ENCODE results near the gene PAX6.

PAX6 gene

GRCh38 chr11:31772412-31772811, 38.7 kb downstream of the PAX6 start:
- Histone ChIP-seq H3K9me3 (ENCODE audit: control insufficient read depth, insufficient read depth, low read depth, low read length) (no peaks in the 10 kb centered on the region), H3K4me1 (ENCODE audit: control insufficient read depth, insufficient read depth, low read length) (0 out of 2 replicates have a peak, but pooled peaks cover 6% of the 10 kb centered on the region), H3K36me3 (ENCODE audit: control insufficient read depth, insufficient read depth, low read length) (no peaks in the 10 kb centered on the region), H3K9ac (ENCODE audit: low read length) (no peak overlapping the region), H3K4me3 (ENCODE audit: low read depth, low read length) (no peak overlapping the region), H3K27me3 (ENCODE audit: control insufficient read depth, insufficient read depth, low read length) (no peaks in the 10 kb centered on the region), H3K27ac (ENCODE audit: low read depth, low read length) (no peak overlapping the region)

GRCh38 chr11:31770011-31770700, 41.0 kb downstream of the PAX6 start:
- no peak overlapping the region for H3K27ac ChIP-seq (ENCODE audit: low read depth, low read length)
- no peaks in the 10 kb centered on the region for H3K36me3 ChIP-seq (ENCODE audit: control insufficient read depth, insufficient read depth, low read length)
- no peak overlapping the region for H3K4me3 ChIP-seq (ENCODE audit: low read depth, low read length)
- H3K9ac ChIP-seq (ENCODE audit: low read length) = no peak overlapping the region
- H3K4me1 ChIP-seq (ENCODE audit: control insufficient read depth, insufficient read depth, low read length) = 0 out of 2 replicates have a peak, but pooled peaks cover 6% of the 10 kb centered on the region
- H3K27me3 ChIP-seq (ENCODE audit: control insufficient read depth, insufficient read depth, low read length) = no peaks in the 10 kb centered on the region
- no peaks in the 10 kb centered on the region for H3K9me3 ChIP-seq (ENCODE audit: control insufficient read depth, insufficient read depth, low read depth, low read length)

- H3K4me1 ChIP-seq (ENCODE audit: control insufficient read depth, insufficient read depth, low read length) = 0 out of 2 replicates have a peak, but pooled peaks cover 6% of the 10 kb centered on the region
- no peak overlapping the region for H3K9ac ChIP-seq (ENCODE audit: low read length)
- H3K27me3 ChIP-seq (ENCODE audit: control insufficient read depth, insufficient read depth, low read length) = no peaks in the 10 kb centered on the region
- no peak overlapping the region for H3K27ac ChIP-seq (ENCODE audit: low read depth, low read length)
- H3K36me3 ChIP-seq (ENCODE audit: control insufficient read depth, insufficient read depth, low read length) = no peaks in the 10 kb centered on the region
- H3K9me3 ChIP-seq (ENCODE audit: control insufficient read depth, insufficient read depth, low read depth, low read length) = no peaks in the 10 kb centered on the region
- no peak overlapping the region for H3K4me3 ChIP-seq (ENCODE audit: low read depth, low read length)
Measured at GRCh38 chr11:31768749-31769640, 42.1 kb downstream of the PAX6 start.

GRCh38 chr11:31767685-31768084, 43.4 kb downstream of the PAX6 start:
- H3K27ac ChIP-seq (ENCODE audit: low read depth, low read length) = no peak overlapping the region
- no peaks in the 10 kb centered on the region for H3K36me3 ChIP-seq (ENCODE audit: control insufficient read depth, insufficient read depth, low read length)
- no peak overlapping the region for H3K4me3 ChIP-seq (ENCODE audit: low read depth, low read length)
- H3K9ac ChIP-seq (ENCODE audit: low read length) = no peak overlapping the region
- H3K9me3 ChIP-seq (ENCODE audit: control insufficient read depth, insufficient read depth, low read depth, low read length) = no peaks in the 10 kb centered on the region
- H3K4me1 ChIP-seq (ENCODE audit: control insufficient read depth, insufficient read depth, low read length) = 0 out of 2 replicates have a peak, but pooled peaks cover 6% of the 10 kb centered on the region
- no peaks in the 10 kb centered on the region for H3K27me3 ChIP-seq (ENCODE audit: control insufficient read depth, insufficient read depth, low read length)

- no peak overlapping the region for H3K27ac ChIP-seq (ENCODE audit: low read depth, low read length)
- no peak overlapping the region for H3K9ac ChIP-seq (ENCODE audit: low read length)
- H3K27me3 ChIP-seq (ENCODE audit: control insufficient read depth, insufficient read depth, low read length) = no peaks in the 10 kb centered on the region
- H3K36me3 ChIP-seq (ENCODE audit: control insufficient read depth, insufficient read depth, low read length) = no peaks in the 10 kb centered on the region
- H3K4me1 ChIP-seq (ENCODE audit: control insufficient read depth, insufficient read depth, low read length) = 0 out of 2 replicates have a peak, but pooled peaks cover 6% of the 10 kb centered on the region
- H3K9me3 ChIP-seq (ENCODE audit: control insufficient read depth, insufficient read depth, low read depth, low read length) = no peaks in the 10 kb centered on the region
- no peak overlapping the region for H3K4me3 ChIP-seq (ENCODE audit: low read depth, low read length)
Measured at GRCh38 chr11:31767066-31767465, 44.1 kb downstream of the PAX6 start.

DNA sequence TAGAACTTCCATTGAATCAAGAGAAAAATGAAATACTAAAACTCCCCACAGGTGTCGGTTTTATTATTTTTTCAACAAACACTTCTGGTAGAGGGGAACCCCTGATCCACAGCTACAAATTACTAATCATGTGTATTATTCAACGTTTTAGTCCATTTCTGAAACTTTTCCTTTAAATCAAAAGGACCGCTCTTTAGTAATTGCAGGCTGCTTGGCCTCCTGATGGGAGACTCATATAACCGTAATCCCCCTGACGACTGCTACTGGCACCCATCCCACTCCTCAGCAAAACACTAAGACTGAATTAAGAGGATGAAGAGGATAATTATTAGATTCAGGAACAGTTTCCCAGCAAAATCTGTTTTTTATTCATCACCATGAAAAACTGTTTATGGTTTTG, 46.4 kb downstream of the PAX6 start:
- H3K9me3 ChIP-seq (ENCODE audit: control insufficient read depth, insufficient read depth, low read depth, low read length) = no peaks in the 10 kb centered on the region
- no peak overlapping the region for H3K4me3 ChIP-seq (ENCODE audit: low read depth, low read length)
- H3K9ac ChIP-seq (ENCODE audit: low read length) = no peak overlapping the region
- H3K4me1 ChIP-seq (ENCODE audit: control insufficient read depth, insufficient read depth, low read length) = 0 out of 2 replicates have a peak, but pooled peaks cover 6% of the 10 kb centered on the region
- no peaks in the 10 kb centered on the region for H3K36me3 ChIP-seq (ENCODE audit: control insufficient read depth, insufficient read depth, low read length)
- H3K27ac ChIP-seq (ENCODE audit: low read depth, low read length) = no peak overlapping the region
- no peaks in the 10 kb centered on the region for H3K27me3 ChIP-seq (ENCODE audit: control insufficient read depth, insufficient read depth, low read length)

GRCh38 chr11:31764261-31764660, 46.9 kb downstream of the PAX6 start:
- Histone ChIP-seq H3K27ac (ENCODE audit: low read depth, low read length) (no peak overlapping the region), H3K4me3 (ENCODE audit: low read depth, low read length) (no peak overlapping the region), H3K27me3 (ENCODE audit: control insufficient read depth, insufficient read depth, low read length) (no peaks in the 10 kb centered on the region), H3K4me1 (ENCODE audit: control insufficient read depth, insufficient read depth, low read length) (0 out of 2 replicates have a peak, but pooled peaks cover 6% of the 10 kb centered on the region), H3K9me3 (ENCODE audit: control insufficient read depth, insufficient read depth, low read depth, low read length) (no peaks in the 10 kb centered on the region), H3K36me3 (ENCODE audit: control insufficient read depth, insufficient read depth, low read length) (no peaks in the 10 kb centered on the region), H3K9ac (ENCODE audit: low read length) (no peak overlapping the region)

DNA sequence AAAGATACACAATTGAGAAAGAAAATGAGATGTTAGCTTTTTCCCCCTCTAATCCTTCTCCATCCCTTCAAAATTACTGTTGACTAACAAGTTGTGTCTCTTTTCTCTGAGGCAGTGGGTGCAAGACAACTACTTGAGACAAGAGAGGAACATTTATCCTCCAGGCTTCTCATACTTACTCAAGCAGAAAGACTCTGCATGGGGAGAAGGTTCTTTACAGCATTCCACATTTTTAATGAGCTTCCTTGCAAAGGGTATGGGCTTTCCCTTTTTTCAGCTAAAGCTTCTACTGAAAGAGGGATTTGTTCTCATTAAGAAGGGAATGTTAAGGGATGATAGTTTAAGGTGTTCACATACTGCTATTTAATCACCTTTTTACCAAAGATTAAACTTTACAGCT, 47.8 kb downstream of the PAX6 start:
- Histone ChIP-seq H3K9me3 (ENCODE audit: control insufficient read depth, insufficient read depth, low read depth, low read length) (no peaks in the 10 kb centered on the region), H3K27me3 (ENCODE audit: control insufficient read depth, insufficient read depth, low read length) (no peaks in the 10 kb centered on the region), H3K27ac (ENCODE audit: low read depth, low read length) (no peak overlapping the region), H3K4me3 (ENCODE audit: low read depth, low read length) (no peak overlapping the region), H3K4me1 (ENCODE audit: control insufficient read depth, insufficient read depth, low read length) (no peaks in the 10 kb centered on the region), H3K9ac (ENCODE audit: low read length) (no peak overlapping the region), H3K36me3 (ENCODE audit: control insufficient read depth, insufficient read depth, low read length) (no peaks in the 10 kb centered on the region)

DNA sequence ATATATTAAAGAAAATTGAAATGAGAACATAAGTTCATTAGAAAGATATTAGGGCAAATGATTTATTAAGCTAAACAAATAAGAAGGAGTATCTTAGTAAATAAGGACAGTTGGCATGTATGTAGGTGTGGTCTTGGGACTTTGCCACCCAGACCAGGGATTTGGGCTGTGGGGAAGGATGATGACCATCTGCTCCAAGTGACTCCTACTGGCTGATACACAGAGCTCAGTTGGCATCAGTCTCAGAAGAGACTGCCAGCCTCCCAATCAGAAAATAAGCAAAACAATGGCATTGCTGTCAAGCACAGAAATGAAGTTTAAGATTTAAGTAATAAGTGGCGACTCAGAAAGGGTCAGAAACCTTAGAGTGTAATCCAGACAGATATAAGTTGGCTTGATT, 49.5 kb downstream of the PAX6 start:
- Histone ChIP-seq H3K4me1 (ENCODE audit: control insufficient read depth, insufficient read depth, low read length) (no peaks in the 10 kb centered on the region), H3K36me3 (ENCODE audit: control insufficient read depth, insufficient read depth, low read length) (no peaks in the 10 kb centered on the region), H3K4me3 (ENCODE audit: low read depth, low read length) (no peak overlapping the region), H3K27me3 (ENCODE audit: control insufficient read depth, insufficient read depth, low read length) (no peaks in the 10 kb centered on the region), H3K9ac (ENCODE audit: low read length) (no peak overlapping the region), H3K27ac (ENCODE audit: low read depth, low read length) (no peak overlapping the region), H3K9me3 (ENCODE audit: control insufficient read depth, insufficient read depth, low read depth, low read length) (no peaks in the 10 kb centered on the region)

DNA sequence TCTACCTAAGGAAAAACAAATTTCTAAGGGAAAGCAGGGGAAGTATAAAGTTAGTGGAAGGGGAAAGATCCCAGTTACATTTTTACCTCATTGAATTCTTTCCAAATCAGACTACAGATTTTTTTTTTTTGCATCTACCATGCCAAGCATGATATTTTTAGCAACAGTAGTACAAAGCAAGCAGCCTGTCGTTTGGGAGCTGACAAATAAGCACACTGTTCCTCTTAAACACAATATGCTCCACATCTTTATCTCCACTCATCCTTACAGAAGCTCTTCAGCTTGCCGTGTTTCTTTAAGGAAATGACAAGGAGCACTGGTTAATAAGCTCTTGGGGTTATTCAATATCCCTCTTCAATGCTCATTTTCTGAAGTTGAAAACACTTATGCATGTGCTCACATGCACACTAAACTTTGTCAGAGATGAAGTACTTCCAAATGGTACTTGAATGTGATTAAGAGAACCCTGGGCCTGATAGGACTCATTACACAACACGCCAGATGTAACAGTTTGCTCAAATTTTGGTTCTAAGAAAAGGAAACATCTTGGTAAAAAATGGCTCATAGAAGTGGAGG, 53.8 kb downstream of the PAX6 start:
- Histone ChIP-seq H3K9me3 (ENCODE audit: control insufficient read depth, insufficient read depth, low read depth, low read length) (no peaks in the 10 kb centered on the region), H3K27me3 (ENCODE audit: control insufficient read depth, insufficient read depth, low read length) (no peaks in the 10 kb centered on the region), H3K36me3 (ENCODE audit: control insufficient read depth, insufficient read depth, low read length) (no peaks in the 10 kb centered on the region), H3K4me1 (ENCODE audit: control insufficient read depth, insufficient read depth, low read length) (no peaks in the 10 kb centered on the region), H3K9ac (ENCODE audit: low read length) (no peak overlapping the region), H3K4me3 (ENCODE audit: low read depth, low read length) (no peak overlapping the region), H3K27ac (ENCODE audit: low read depth, low read length) (no peak overlapping the region)

GRCh38 chr11:31747581-31747980, 63.5 kb downstream of the PAX6 start:
- no peak overlapping the region for H3K27ac ChIP-seq (ENCODE audit: low read depth, low read length)
- H3K36me3 ChIP-seq (ENCODE audit: control insufficient read depth, insufficient read depth, low read length) = no peaks in the 10 kb centered on the region
- no peaks in the 10 kb centered on the region for H3K9me3 ChIP-seq (ENCODE audit: control insufficient read depth, insufficient read depth, low read depth, low read length)
- no peaks in the 10 kb centered on the region for H3K4me1 ChIP-seq (ENCODE audit: control insufficient read depth, insufficient read depth, low read length)
- H3K27me3 ChIP-seq (ENCODE audit: control insufficient read depth, insufficient read depth, low read length) = no peaks in the 10 kb centered on the region
- no peak overlapping the region for H3K9ac ChIP-seq (ENCODE audit: low read length)
- H3K4me3 ChIP-seq (ENCODE audit: low read depth, low read length) = no peak overlapping the region

All from HUES6 (cell line).